Spleen (tissue), 7 donors: Measurements from ENCODE around the gene BOLL.

Source experiments
- POLR2A ChIP-seq, 3 donors: fragments of 450-650 bp; IDR thresholded peaks; one replicate each; pipeline ENCODE4 v1.5.1; 2017; ENCODE audit warnings: antibody characterized with exemption in 3 of 3, mild to moderate bottlenecking in 1 of 3
- TF ChIP-seq, protein P1 (sequence below), 11 experiments: fragments of 200-600 bp in 7 of 11; fragments of 450-650 bp in 4 of 11; sonication (generic) in 4 of 11; IDR thresholded peaks in 8 of 11; conservative IDR thresholded peaks in 3 of 11; 1 replicate in 7 of 11; 2 replicates in 4 of 11; pipeline versions ENCODE4 v1.4.0 to v1.8.0; 2016 to 2021; ENCODE audit warnings: antibody characterized with exemption in 11 of 11, inconsistent platforms in 4 of 11, mild to moderate bottlenecking in 1 of 11
- donor health status: DM: no; HTN: no; CAD: no; lungs with moderate emphysema.
- donor health status: DM: no; HTN: no; CAD: no.
- donor health status: DM: no; HTN: no; CAD: no.

DNA sequence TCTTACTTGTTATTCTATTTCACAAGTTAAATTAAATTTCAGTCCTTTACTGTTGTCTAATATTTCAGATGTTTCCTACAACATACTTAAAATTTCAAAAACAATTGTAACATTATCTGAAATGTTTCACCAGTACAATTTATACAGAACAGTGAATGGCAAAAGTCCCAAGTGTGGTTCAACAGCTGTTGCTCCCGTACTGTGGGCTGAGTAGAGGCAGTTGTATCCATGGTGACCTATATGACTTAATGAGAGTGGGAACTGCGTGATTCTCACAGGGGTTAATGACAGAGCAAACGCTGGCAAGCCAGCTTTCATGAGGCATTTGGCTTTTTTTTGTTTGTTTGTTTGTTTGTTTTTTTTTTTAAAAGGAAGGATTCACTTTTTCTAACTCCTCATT, 13.9 kb upstream of the BOLL start:
- TF ChIP-seq, protein P1, sequence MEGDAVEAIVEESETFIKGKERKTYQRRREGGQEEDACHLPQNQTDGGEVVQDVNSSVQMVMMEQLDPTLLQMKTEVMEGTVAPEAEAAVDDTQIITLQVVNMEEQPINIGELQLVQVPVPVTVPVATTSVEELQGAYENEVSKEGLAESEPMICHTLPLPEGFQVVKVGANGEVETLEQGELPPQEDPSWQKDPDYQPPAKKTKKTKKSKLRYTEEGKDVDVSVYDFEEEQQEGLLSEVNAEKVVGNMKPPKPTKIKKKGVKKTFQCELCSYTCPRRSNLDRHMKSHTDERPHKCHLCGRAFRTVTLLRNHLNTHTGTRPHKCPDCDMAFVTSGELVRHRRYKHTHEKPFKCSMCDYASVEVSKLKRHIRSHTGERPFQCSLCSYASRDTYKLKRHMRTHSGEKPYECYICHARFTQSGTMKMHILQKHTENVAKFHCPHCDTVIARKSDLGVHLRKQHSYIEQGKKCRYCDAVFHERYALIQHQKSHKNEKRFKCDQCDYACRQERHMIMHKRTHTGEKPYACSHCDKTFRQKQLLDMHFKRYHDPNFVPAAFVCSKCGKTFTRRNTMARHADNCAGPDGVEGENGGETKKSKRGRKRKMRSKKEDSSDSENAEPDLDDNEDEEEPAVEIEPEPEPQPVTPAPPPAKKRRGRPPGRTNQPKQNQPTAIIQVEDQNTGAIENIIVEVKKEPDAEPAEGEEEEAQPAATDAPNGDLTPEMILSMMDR (IDR thresholded peaks at IDR 0.05 in 8 of 11, conservative IDR thresholded peaks at IDR 0.05 in 3 of 11): no peak
- TF ChIP-seq POLR2A (IDR thresholded peaks at IDR 0.05): no peak
